Measurements from ENCODE around the gene DSCAML1.

Gene DSCAML1

DNA sequence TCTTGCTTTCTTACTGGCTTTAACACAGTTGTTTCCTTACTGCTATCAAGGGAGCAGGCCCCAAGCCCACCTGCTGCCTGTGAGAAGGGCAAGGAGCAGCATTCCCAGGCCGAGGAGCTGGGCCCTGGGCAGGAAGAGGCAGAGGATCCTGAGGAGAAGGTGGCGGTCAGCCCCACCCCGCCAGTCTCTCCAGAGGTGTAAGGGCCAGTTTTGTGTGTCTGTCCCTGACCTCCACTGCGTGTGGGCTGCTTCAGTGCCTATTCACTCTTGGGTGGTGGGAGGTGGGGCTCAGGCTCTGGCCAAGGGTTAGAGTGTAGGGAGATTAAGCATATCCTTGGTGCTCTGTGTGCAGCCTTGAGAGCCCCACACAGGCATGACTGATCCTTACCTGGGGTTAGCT lies 414.3 kb downstream of the DSCAML1 start:
- no peak for DNase-seq

DNA sequence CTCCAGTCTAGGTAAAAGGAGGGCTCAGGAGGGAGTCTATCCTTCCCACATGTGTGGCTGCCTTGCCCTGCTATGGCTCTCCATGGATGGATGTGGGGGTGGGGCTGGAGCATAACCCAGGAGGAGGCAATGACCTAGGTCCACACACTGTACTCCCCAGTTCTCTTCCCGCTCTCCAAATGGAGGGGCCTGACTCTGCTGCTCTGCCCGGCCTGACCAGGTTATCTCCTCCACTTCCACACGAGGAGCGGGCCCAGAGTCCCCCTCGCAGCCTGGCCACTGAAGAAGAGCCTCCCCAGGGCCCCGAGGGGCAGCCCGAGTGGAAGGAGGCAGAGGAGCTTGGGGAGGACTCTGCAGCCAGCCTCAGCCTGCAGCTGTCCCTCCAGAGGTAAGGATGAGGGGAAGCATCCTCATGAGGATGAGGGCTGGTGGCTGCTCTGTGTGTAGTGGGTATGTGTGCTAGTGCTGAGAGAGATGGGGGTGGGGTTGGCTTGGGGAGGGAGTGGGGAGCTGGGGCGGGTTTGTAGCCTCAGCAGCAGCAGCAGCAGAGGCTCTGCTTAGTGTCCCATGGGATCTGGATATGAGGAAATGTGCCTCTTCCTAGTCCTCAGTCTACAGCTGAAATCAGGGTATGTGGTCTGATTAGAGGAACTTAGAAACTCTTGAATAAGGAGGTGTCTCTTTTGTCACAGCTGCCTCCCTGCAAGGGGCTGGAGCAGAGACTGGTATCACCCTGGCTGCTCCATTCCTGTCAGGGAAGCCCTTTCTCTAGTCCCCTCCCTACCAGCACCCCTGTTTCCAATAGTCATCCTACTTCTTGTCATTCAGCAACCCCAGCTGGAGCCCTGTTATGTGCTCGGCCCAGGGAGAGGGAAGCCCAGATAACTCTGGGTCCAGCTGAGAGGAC lies 415.3 kb downstream of the DSCAML1 start:
- no peak for DNase-seq

DNA sequence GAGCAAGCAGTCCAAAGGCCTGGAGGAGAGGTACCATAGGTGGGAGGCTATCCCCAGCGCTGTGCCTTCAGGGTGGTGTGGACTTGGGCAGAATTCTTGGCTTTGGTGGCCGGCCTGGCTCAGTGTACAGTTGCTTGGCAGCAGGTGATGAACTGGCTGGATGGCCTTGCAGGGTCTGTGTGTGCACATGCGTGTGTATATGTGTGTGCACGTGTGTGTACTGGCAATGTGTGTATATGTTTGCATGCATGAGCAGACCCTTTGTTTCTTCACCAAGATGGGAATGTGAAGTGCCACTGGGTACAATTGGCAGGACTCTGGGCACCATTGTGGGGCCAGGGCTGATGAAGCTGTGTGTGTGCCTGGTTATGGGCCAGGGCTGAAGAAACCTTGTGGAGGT lies 416.3 kb downstream of the DSCAML1 start:
- DNase-seq, result no peak

DNA sequence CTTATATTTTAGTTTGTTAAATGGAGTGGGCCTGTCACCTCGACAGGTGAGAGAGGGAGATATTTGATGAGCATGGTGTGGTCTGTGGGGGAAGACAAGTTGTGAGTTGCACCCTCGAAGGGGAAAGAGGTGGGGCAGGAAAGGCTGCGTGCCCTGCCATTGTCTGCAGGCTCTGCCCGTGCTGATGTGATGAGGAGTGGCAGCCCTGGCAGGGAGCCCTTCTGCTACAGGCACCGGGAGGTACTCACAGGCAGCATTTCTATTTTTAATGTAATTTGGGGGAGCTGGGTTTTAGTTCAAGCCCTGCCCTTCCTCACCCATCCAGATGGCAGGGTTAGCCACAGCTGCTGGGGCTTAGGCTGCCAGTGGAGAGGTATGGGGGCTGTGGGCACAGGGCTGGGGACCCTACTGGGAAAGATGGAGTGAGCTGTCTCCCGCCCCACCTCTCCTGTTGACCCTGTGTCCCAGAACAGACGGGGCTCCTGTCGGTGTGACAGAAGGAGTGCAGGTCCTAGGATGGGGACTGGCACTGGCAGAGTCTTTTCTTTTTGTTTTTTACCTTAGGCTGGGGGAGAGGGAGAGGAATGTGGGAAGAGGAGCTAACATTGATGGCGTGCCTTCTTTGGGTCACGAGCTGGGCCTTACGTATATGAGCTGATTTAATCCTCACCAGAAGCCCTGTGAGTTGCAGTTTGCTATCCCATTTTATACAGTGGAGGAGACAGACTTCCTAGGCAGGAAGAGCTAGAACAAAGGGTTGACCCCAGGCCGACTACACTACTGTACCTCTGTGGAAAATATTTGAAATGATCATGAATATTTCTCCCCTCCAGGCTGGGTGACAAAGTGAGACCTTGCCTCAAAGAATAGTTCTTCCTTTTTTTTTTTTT lies 417.8 kb downstream of the DSCAML1 start:
- no peak for DNase-seq
